Activated naive CD4-positive, alpha-beta T cell treated with anti-CD3 and anti-CD28 coated beads for 36 hours (primary cell): ENCODE measurements around the gene ALPK3. TPM values are rescaled to one million over a fixed set of nuclear protein-coding genes. Genes with fewer than 3 reads are reported as not detected.

Experiments
- CTCF ChIA-PET: fragments of 350-600 bp; sonication (Branson Sonifier 250); formaldehyde crosslinking; loops from one replicate; lab custom pipeline; 2021; ENCODE audit warnings: antibody characterized with exemption; lab: Charles Lee
- DNase-seq: peaks from one replicate; pipeline ENCODE4 v3.0.0-alpha.2; 2020
- H3K27ac Mint-ChIP-seq: one replicate; pipeline ENCODE4 v1.8.0; 2021; ENCODE audit warnings: mild to moderate bottlenecking, mixed read lengths
- H3K27me3 Mint-ChIP-seq: one replicate; pipeline ENCODE4 v1.8.0; 2021; ENCODE audit warnings: low read depth, mixed read lengths
- H3K36me3 Mint-ChIP-seq: one replicate; pipeline ENCODE4 v1.8.0; 2021; ENCODE audit warnings: low read depth, mixed read lengths
- H3K4me1 Mint-ChIP-seq: one replicate; pipeline ENCODE4 v1.8.0; 2021; ENCODE audit warnings: low read depth, mixed read lengths
- H3K4me3 Mint-ChIP-seq: one replicate; pipeline ENCODE4 v1.8.0; 2021; ENCODE audit warnings: mild to moderate bottlenecking, moderate library complexity, mixed read lengths
- H3K9me3 Mint-ChIP-seq: one replicate; pipeline ENCODE4 v1.8.0; 2021; ENCODE audit warnings: mixed read lengths
- intact Hi-C: fragments of 100-400 bp; cut with micrococcal nuclease; formaldehyde crosslinking; loops from one replicate; pipeline ENCODE4 v1.15.1; 2023
- total RNA-seq, 2 experiments: library from RNA; stranded (reverse); gene quantifications; one replicate each; pipeline ENCODE4 v1.2.3, GENCODE V29; 2021

Gene ALPK3
- total RNA-seq, 2 experiments from 2014 or later = 0.02 to 0.05 TPM

GRCh38 chr15:84910928-84911623, 93.9 kb downstream of the ALPK3 start:
- CTCF ChIA-PET = no interaction called here
- H3K9me3 Mint-ChIP-seq = no peaks in the 10 kb centered on the region
- no peaks in the 10 kb centered on the region for H3K36me3 Mint-ChIP-seq
- H3K4me1 Mint-ChIP-seq = peaks cover 6% of the 10 kb centered on the region
- no peak overlapping the region for H3K4me3 Mint-ChIP-seq
- intact Hi-C loops = loop anchor here (5.0 kb wide), 1 partner anchor 49 kb away; no protein-coding TSS in a partner anchor
- H3K27ac Mint-ChIP-seq = no peak overlapping the region
- peaks cover 2% of the 10 kb centered on the region for H3K27me3 Mint-ChIP-seq
- DNase-seq = no peak

GRCh38 chr15:84911879-84912660, 94.9 kb downstream of the ALPK3 start:
- Mint-ChIP-seq H3K27me3 (peaks cover 2% of the 10 kb centered on the region), H3K9me3 (no peaks in the 10 kb centered on the region), H3K4me1 (peaks cover 6% of the 10 kb centered on the region), H3K36me3 (no peaks in the 10 kb centered on the region), H3K27ac (no peak overlapping the region), H3K4me3 (no peak overlapping the region)
- no peak for DNase-seq
- intact Hi-C loops = loop anchor here (2.0 to 5.0 kb wide), 2 partner anchors 50 to 69 kb away; no protein-coding TSS in a partner anchor
- CTCF ChIA-PET = no interaction called here

GRCh38 chr15:84913360-84913723, 96.2 kb downstream of the ALPK3 start:
- Mint-ChIP-seq H3K27me3 (peaks cover 2% of the 10 kb centered on the region), H3K27ac (no peak overlapping the region), H3K4me1 (peaks cover 6% of the 10 kb centered on the region), H3K9me3 (no peaks in the 10 kb centered on the region), H3K36me3 (no peaks in the 10 kb centered on the region), H3K4me3 (no peak overlapping the region)
- intact Hi-C loops = loop anchor here (2.0 to 5.0 kb wide), 2 partner anchors 51 to 71 kb away; no protein-coding TSS in a partner anchor
- no peak for DNase-seq
- CTCF ChIA-PET = interaction anchor here (1.3 kb wide), 1 partner anchor 314 kb away, joined by 3 read pairs; no protein-coding TSS in a partner anchor

GRCh38 chr15:84914351-84914750, 97.2 kb downstream of the ALPK3 start:
- Mint-ChIP-seq H3K9me3 (no peaks in the 10 kb centered on the region), H3K36me3 (no peaks in the 10 kb centered on the region), H3K27ac (no peak overlapping the region), H3K4me1 (peaks cover 6% of the 10 kb centered on the region), H3K4me3 (no peak overlapping the region), H3K27me3 (peaks cover 2% of the 10 kb centered on the region)
- CTCF ChIA-PET = interaction anchor here (1.3 kb wide), 1 partner anchor 315 kb away, joined by 3 read pairs; no protein-coding TSS in a partner anchor
- DNase-seq = no peak
- intact Hi-C loops = loop anchor here (5.0 kb wide), 1 partner anchor 52 kb away; no protein-coding TSS in a partner anchor

GRCh38 chr15:84914909-84915605, 97.9 kb downstream of the ALPK3 start:
- Mint-ChIP-seq H3K36me3 (no peaks in the 10 kb centered on the region), H3K4me1 (peaks cover 6% of the 10 kb centered on the region), H3K27ac (no peak overlapping the region), H3K27me3 (peaks cover 2% of the 10 kb centered on the region), H3K4me3 (no peak overlapping the region), H3K9me3 (no peaks in the 10 kb centered on the region)
- CTCF ChIA-PET = interaction anchor here (0.5 to 1.3 kb wide), 3 partner anchors 9 to 302 kb away, joined by 3 to 4 read pairs (median 3); no protein-coding TSS in a partner anchor
- peak; percentile 76 for DNase-seq
- intact Hi-C loops = loop anchor here (5.0 kb wide), 1 partner anchor 53 kb away; no protein-coding TSS in a partner anchor

GRCh38 chr15:84915606-84915958, 98.4 kb downstream of the ALPK3 start:
- Mint-ChIP-seq H3K27ac (no peak overlapping the region), H3K4me3 (no peak overlapping the region), H3K4me1 (peaks cover 6% of the 10 kb centered on the region), H3K9me3 (no peaks in the 10 kb centered on the region), H3K27me3 (peaks cover 2% of the 10 kb centered on the region), H3K36me3 (no peaks in the 10 kb centered on the region)
- DNase-seq = no peak
- intact Hi-C loops = no loop called here
- CTCF ChIA-PET = interaction anchor here (1.3 kb wide), 1 partner anchor 8 kb away, joined by 4 read pairs; no protein-coding TSS in a partner anchor

GRCh38 chr15:84917452-84917851, 100.3 kb downstream of the ALPK3 start:
- Mint-ChIP-seq H3K4me1 (peaks cover 6% of the 10 kb centered on the region), H3K27me3 (peaks cover 2% of the 10 kb centered on the region), H3K9me3 (no peaks in the 10 kb centered on the region), H3K27ac (no peak overlapping the region), H3K36me3 (no peaks in the 10 kb centered on the region), H3K4me3 (no peak overlapping the region)
- no peak for DNase-seq
- intact Hi-C loops = no loop called here
- CTCF ChIA-PET = interaction anchor here (0.7 kb wide), 1 partner anchor 10 kb away, joined by 3 read pairs; no protein-coding TSS in a partner anchor

- CTCF ChIA-PET = no interaction called here
- H3K27me3 Mint-ChIP-seq = peaks cover 2% of the 10 kb centered on the region
- H3K36me3 Mint-ChIP-seq = no peaks in the 10 kb centered on the region
- no peak for DNase-seq
- H3K4me3 Mint-ChIP-seq = no peak overlapping the region
- peaks cover 6% of the 10 kb centered on the region for H3K4me1 Mint-ChIP-seq
- no peaks in the 10 kb centered on the region for H3K9me3 Mint-ChIP-seq
- no peak overlapping the region for H3K27ac Mint-ChIP-seq
- intact Hi-C loops = no loop called here
These were observed 102.0 kb downstream of the ALPK3 start for GRCh38 chr15:84919106-84919667.

GRCh38 chr15:84921121-84921520, 104.0 kb downstream of the ALPK3 start:
- no peaks in the 10 kb centered on the region for H3K9me3 Mint-ChIP-seq
- H3K4me1 Mint-ChIP-seq = no peaks in the 10 kb centered on the region
- H3K27me3 Mint-ChIP-seq = no peaks in the 10 kb centered on the region
- intact Hi-C loops = no loop called here
- no peaks in the 10 kb centered on the region for H3K36me3 Mint-ChIP-seq
- no peak overlapping the region for H3K27ac Mint-ChIP-seq
- DNase-seq = no peak
- CTCF ChIA-PET = no interaction called here
- H3K4me3 Mint-ChIP-seq = no peak overlapping the region

- intact Hi-C loops = no loop called here
- DNase-seq = no peak
- CTCF ChIA-PET = no interaction called here
- H3K27me3 Mint-ChIP-seq = no peaks in the 10 kb centered on the region
- H3K9me3 Mint-ChIP-seq = no peaks in the 10 kb centered on the region
- H3K4me1 Mint-ChIP-seq = no peaks in the 10 kb centered on the region
- H3K27ac Mint-ChIP-seq = no peak overlapping the region
- no peaks in the 10 kb centered on the region for H3K36me3 Mint-ChIP-seq
- H3K4me3 Mint-ChIP-seq = no peak overlapping the region
These were observed 105.4 kb downstream of the ALPK3 start for GRCh38 chr15:84922530-84922929.
